SU-DHL-6 (cell line): Measurements from ENCODE around the gene MLST8.

ENCODE experiments used
- H2AFZ ChIP-seq: fragments of 200-600 bp; sonication (generic); 2 replicates; pipeline ENCODE4 v1.6.1; 2014; ENCODE audit warnings: low read depth, mild to moderate bottlenecking, moderate library complexity, mixed read lengths, antibody characterized with exemption, low read length; ENCODE audit not compliant: severe bottlenecking
- H3F3A ChIP-seq: fragments of 200-600 bp; shearing (Covaris generic); 2 replicates; pipeline ENCODE4 v1.6.0; 2016; ENCODE audit warnings: antibody characterized with exemption, mild to moderate bottlenecking; ENCODE audit not compliant: insufficient read depth
- H3K27ac ChIP-seq: fragments of 200-600 bp; sonication (generic); 2 replicates; pipeline ENCODE4 v1.5.1; 2016; ENCODE audit warnings: low read depth, mild to moderate bottlenecking, low read length, moderate library complexity, mixed read lengths
- H3K27me3 ChIP-seq: fragments of 200-600 bp; sonication (generic), shearing (Covaris generic); 2 replicates; pipeline ENCODE4 v1.6.0; 2014; ENCODE audit warnings: mild to moderate bottlenecking, low read length
- H3K36me3 ChIP-seq: fragments of 200-600 bp; sonication (generic); 2 replicates; pipeline ENCODE4 v1.6.1; 2014; ENCODE audit warnings: mild to moderate bottlenecking, low read length, mixed read lengths
- H3K4me2 ChIP-seq: fragments of 300-600, 200-600 bp; shearing (Covaris generic), sonication (generic); 2 replicates; pipeline ENCODE4 v1.6.0; 2014; ENCODE audit warnings: low read length, low read depth, mild to moderate bottlenecking; ENCODE audit not compliant: poor library complexity, severe bottlenecking
- H3K4me3 ChIP-seq: fragments of 200-600 bp; sonication (generic); 2 replicates; pipeline ENCODE4 v1.5.1; 2014; ENCODE audit warnings: antibody characterized with exemption, low read length, mild to moderate bottlenecking, mixed read lengths; ENCODE audit not compliant: insufficient read depth, poor library complexity, severe bottlenecking
- H3K79me2 ChIP-seq: fragments of 200-600 bp; sonication (generic); 2 replicates; pipeline ENCODE4 v1.6.1; 2014; ENCODE audit warnings: mild to moderate bottlenecking, low read length, moderate library complexity; ENCODE audit not compliant: insufficient read depth
- H3K9ac ChIP-seq: fragments of 200-600 bp; sonication (generic); 2 replicates; pipeline ENCODE4 v1.7.0; 2014; ENCODE audit warnings: mild to moderate bottlenecking, low read length
- H3K9me2 ChIP-seq: fragments of 200-600 bp; sonication (generic); replicated peaks from 2 replicates; pipeline ENCODE4 v1.6.1; 2014; ENCODE audit warnings: low read length; ENCODE audit not compliant: insufficient read depth
- H3K9me3 ChIP-seq: fragments of 200-600 bp; sonication (generic); 2 replicates; pipeline ENCODE4 v1.6.1; 2014; ENCODE audit warnings: low read length, mixed read lengths; ENCODE audit not compliant: insufficient read depth
- H4K20me1 ChIP-seq: fragments of 200-600 bp; sonication (generic); 2 replicates; pipeline ENCODE4 v1.6.1; 2014; ENCODE audit warnings: low read depth, mild to moderate bottlenecking, antibody characterized with exemption, low read length, moderate library complexity, mixed read lengths
- EZH2phosphoT487 ChIP-seq: fragments of 200-600 bp; sonication (generic), shearing (Covaris generic); conservative IDR thresholded peaks from 2 replicates; pipeline ENCODE4 v1.6.1; 2018; ENCODE audit warnings: mild to moderate bottlenecking, antibody characterized with exemption, low read length, moderate library complexity, mixed read lengths
- TF ChIP-seq, protein P1 (sequence below): fragments of 200-600 bp; sonication (generic); IDR thresholded peaks from one replicate; pipeline ENCODE4 v1.5.1; 2017; ENCODE audit warnings: antibody characterized with exemption, mild to moderate bottlenecking, low read length, moderate library complexity; ENCODE audit not compliant: insufficient read depth, poor library complexity, severe bottlenecking

The MLST8 gene

GRCh38 chr16:2210009-2210332, 4.7 kb downstream of the MLST8 start:
- Histone ChIP-seq H3K27me3 (no peaks in the 10 kb centered on the region), H2AFZ (no peak overlapping the region), H3K4me2 (no peak overlapping the region), H3K9me3 (no peaks in the 10 kb centered on the region), H3K79me2 (peaks cover 26% of the 10 kb centered on the region), H3K4me3 (no peak overlapping the region), H4K20me1 (no peaks in the 10 kb centered on the region), H3F3A (peaks cover 7% of the 10 kb centered on the region; the same call in 1 of the 2 replicates), H3K36me3 (no peaks in the 10 kb centered on the region), H3K27ac (no peak overlapping the region), H3K9me2 (no peaks in the 10 kb centered on the region), H3K9ac (no peak overlapping the region)
- TF ChIP-seq, protein P1, sequence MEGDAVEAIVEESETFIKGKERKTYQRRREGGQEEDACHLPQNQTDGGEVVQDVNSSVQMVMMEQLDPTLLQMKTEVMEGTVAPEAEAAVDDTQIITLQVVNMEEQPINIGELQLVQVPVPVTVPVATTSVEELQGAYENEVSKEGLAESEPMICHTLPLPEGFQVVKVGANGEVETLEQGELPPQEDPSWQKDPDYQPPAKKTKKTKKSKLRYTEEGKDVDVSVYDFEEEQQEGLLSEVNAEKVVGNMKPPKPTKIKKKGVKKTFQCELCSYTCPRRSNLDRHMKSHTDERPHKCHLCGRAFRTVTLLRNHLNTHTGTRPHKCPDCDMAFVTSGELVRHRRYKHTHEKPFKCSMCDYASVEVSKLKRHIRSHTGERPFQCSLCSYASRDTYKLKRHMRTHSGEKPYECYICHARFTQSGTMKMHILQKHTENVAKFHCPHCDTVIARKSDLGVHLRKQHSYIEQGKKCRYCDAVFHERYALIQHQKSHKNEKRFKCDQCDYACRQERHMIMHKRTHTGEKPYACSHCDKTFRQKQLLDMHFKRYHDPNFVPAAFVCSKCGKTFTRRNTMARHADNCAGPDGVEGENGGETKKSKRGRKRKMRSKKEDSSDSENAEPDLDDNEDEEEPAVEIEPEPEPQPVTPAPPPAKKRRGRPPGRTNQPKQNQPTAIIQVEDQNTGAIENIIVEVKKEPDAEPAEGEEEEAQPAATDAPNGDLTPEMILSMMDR = no peak
- TF ChIP-seq EZH2phosphoT487 = no peak

GRCh38 chr16:2210386-2211365, 5.4 kb downstream of the MLST8 start, which contains the start of gene BRICD5:
TSS of gene BRICD5 (minus strand) at chr16:2210863. CDS start at chr16:2210833, 30 bp downstream.
- Histone ChIP-seq H3K27me3 (no peaks in the 10 kb centered on the region), H3K36me3 (no peaks in the 10 kb centered on the region), H2AFZ (no peak within 1 kb of the TSS), H3K9me2 (no peaks in the 10 kb centered on the region), H3K27ac (no peak within 1 kb of the TSS), H3K9ac (no peak within 1 kb of the TSS), H3K79me2 (peaks cover 26% of the 10 kb centered on the region), H4K20me1 (no peaks in the 10 kb centered on the region), H3F3A (peaks cover 7% of the 10 kb centered on the region; the same call in 1 of the 2 replicates), H3K4me2 (no peak within 1 kb of the TSS), H3K4me3 (no peak within 1 kb of the TSS), H3K9me3 (no peaks in the 10 kb centered on the region)
- no peak for TF ChIP-seq EZH2phosphoT487
- TF ChIP-seq, protein P1 = no peak

- H3K36me3 ChIP-seq = no peaks in the 10 kb centered on the region
- TF ChIP-seq, protein P1 = no peak
- TF ChIP-seq EZH2phosphoT487 = no peak
- H3K79me2 ChIP-seq = peaks cover 18% of the 10 kb centered on the region
- H3K4me3 ChIP-seq = no peak overlapping the region
- no peaks in the 10 kb centered on the region for H3K9me2 ChIP-seq
- H3K27me3 ChIP-seq = no peaks in the 10 kb centered on the region
- H2AFZ ChIP-seq = no peak overlapping the region
- no peaks in the 10 kb centered on the region for H3K9me3 ChIP-seq
- H3K9ac ChIP-seq = no peak overlapping the region
- H3K4me2 ChIP-seq = no peak overlapping the region
- no peaks in the 10 kb centered on the region for H4K20me1 ChIP-seq
- peaks cover 13% of the 10 kb centered on the region; the same call in 1 of the 2 replicates for H3F3A ChIP-seq
- no peak overlapping the region for H3K27ac ChIP-seq
These were observed 6.7 kb downstream of the MLST8 start for GRCh38 chr16:2211923-2212347.
